ENCODE measurements around the gene IFI6.

The IFI6 gene

GRCh38 chr1:27617420-27617819 lies 54.6 kb downstream of the IFI6 start:
- DNase-seq (ENCODE audit: low read depth in 2 of 2) = no peak
- H3K4me3 ChIP-seq (replicated peaks in 1 of 2; ENCODE audit: low read depth in 2 of 2, low read length in 2 of 2) = no peak overlapping the region
- TF ChIP-seq CTCF (IDR thresholded peaks at IDR 0.05; ENCODE audit: low read depth, low read length) = no peak

- H3K4me3 ChIP-seq (replicated peaks in 1 of 2; ENCODE audit: low read depth in 2 of 2, low read length in 2 of 2) = no peak overlapping the region
- TF ChIP-seq CTCF (IDR thresholded peaks at IDR 0.05; ENCODE audit: low read depth, low read length) = peak; percentile 5
- DNase-seq (ENCODE audit: low read depth in 2 of 2) = no peak
Measured at GRCh38 chr1:27616441-27616840, 55.6 kb downstream of the IFI6 start.
